GM23338 (cell line): Measurements from ENCODE around the gene ALB. TPM values are rescaled to one million over a fixed set of nuclear protein-coding genes. Genes with fewer than 3 reads are reported as not detected.

Experiments used
- ATAC-seq: fragments of 200-7000 bp; cut with Tn5 transposase; 3 replicates; pipeline ENCODE4 v1.9.1; 2020
- DNase-seq: peaks from one replicate; pipeline ENCODE4 v3.0.0-alpha.2; 2015; ENCODE audit warnings: low spot score
- H2AFZ ChIP-seq: fragments of 200-600 bp; sonication (generic); 2 replicates; pipeline ENCODE4 v1.8.0; 2016; ENCODE audit warnings: antibody characterized with exemption, mild to moderate bottlenecking, moderate library complexity
- H3F3A ChIP-seq: fragments of 200-600 bp; sonication (generic); replicated peaks from 2 replicates; pipeline ENCODE4 v1.8.0; 2017; ENCODE audit warnings: antibody characterized with exemption, mixed run types, low read depth
- H3K27ac ChIP-seq: fragments of 200-600 bp; sonication (generic); 2 replicates; pipeline ENCODE4 v1.6.1; 2016; ENCODE audit warnings: low read depth
- H3K27me3 ChIP-seq: fragments of 200-600 bp; sonication (generic); 2 replicates; pipeline ENCODE4 v1.8.0; 2016; ENCODE audit warnings: mild to moderate bottlenecking, mixed run types, moderate library complexity; ENCODE audit not compliant: insufficient read depth
- H3K36me3 ChIP-seq: fragments of 200-600 bp; sonication (generic); 2 replicates; pipeline ENCODE4 v1.8.0; 2016; ENCODE audit warnings: mild to moderate bottlenecking; ENCODE audit not compliant: insufficient read depth
- H3K4me1 ChIP-seq: fragments of 200-600 bp; sonication (generic); 2 replicates; pipeline ENCODE4 v1.8.0; 2016; ENCODE audit warnings: mild to moderate bottlenecking, moderate library complexity; ENCODE audit not compliant: insufficient read depth
- H3K4me2 ChIP-seq: fragments of 200-600 bp; sonication (generic); 2 replicates; pipeline ENCODE4 v1.7.1; 2017; ENCODE audit warnings: mixed run types
- H3K4me3 ChIP-seq: fragments of 200-600 bp; sonication (generic); 2 replicates; pipeline ENCODE4 v1.6.1; 2016; ENCODE audit warnings: mixed run types
- H3K79me2 ChIP-seq: fragments of 200-600 bp; sonication (generic); replicated peaks from 2 replicates; pipeline ENCODE4 v1.8.0; 2017; ENCODE audit warnings: mild to moderate bottlenecking; ENCODE audit not compliant: insufficient read depth
- H3K9me2 ChIP-seq: fragments of 200-600 bp; sonication (generic); 2 replicates; pipeline ENCODE4 v1.8.0; 2017; ENCODE audit not compliant: insufficient read depth
- H4K20me1 ChIP-seq: fragments of 200-600 bp; sonication (generic); replicated peaks from 2 replicates; pipeline ENCODE4 v1.8.0; 2017; ENCODE audit warnings: mild to moderate bottlenecking; ENCODE audit not compliant: insufficient read depth
- H3K27ac Mint-ChIP-seq: 2 replicates; pipeline ENCODE4 v1.8.0; 2020; ENCODE audit warnings: inconsistent platforms, mild to moderate bottlenecking, moderate library complexity, mixed read lengths
- H3K27me3 Mint-ChIP-seq: 3 replicates; pipeline ENCODE4 v1.8.0; 2022; ENCODE audit warnings: low read depth, mild to moderate bottlenecking, moderate library complexity, mixed read lengths, inconsistent platforms; ENCODE audit not compliant: insufficient read depth, poor library complexity
- H3K36me3 Mint-ChIP-seq: 3 replicates; pipeline ENCODE4 v1.8.0; 2021; ENCODE audit warnings: low read depth, mild to moderate bottlenecking, inconsistent platforms, moderate library complexity, mixed read lengths
- H3K4me1 Mint-ChIP-seq: 3 replicates; pipeline ENCODE4 v1.8.0; 2020; ENCODE audit warnings: mild to moderate bottlenecking, inconsistent platforms, mixed read lengths
- H3K4me3 Mint-ChIP-seq: 3 replicates; pipeline ENCODE4 v1.8.0; 2021; ENCODE audit warnings: moderate library complexity, mild to moderate bottlenecking, inconsistent platforms, mixed read lengths
- H3K9me3 Mint-ChIP-seq: 3 replicates; pipeline ENCODE4 v1.8.0; 2020; ENCODE audit warnings: moderate library complexity, mild to moderate bottlenecking, inconsistent platforms, mixed read lengths
- CREB1 ChIP-seq: fragments of 250-450 bp; sonication (Bioruptor Pico); IDR thresholded peaks from 2 replicates; pipeline ENCODE4 v1.5.0; 2020; ENCODE audit warnings: low read depth, mild to moderate bottlenecking, moderate library complexity
- ETS1 ChIP-seq: IDR thresholded peaks from 2 replicates; pipeline ENCODE4 v1.6.1; 2016; ENCODE audit warnings: antibody characterized with exemption
- EZH2 ChIP-seq: fragments of 200-600 bp; sonication (generic); IDR thresholded peaks from one replicate; pipeline ENCODE4 v1.8.0; 2017; ENCODE audit warnings: antibody characterized with exemption, mild to moderate bottlenecking, low read depth; ENCODE audit not compliant: unreplicated experiment
- JUNB ChIP-seq: IDR thresholded peaks from one replicate; pipeline ENCODE4 v1.6.1; 2016; ENCODE audit warnings: antibody characterized with exemption; ENCODE audit not compliant: unreplicated experiment
- NANOG ChIP-seq: IDR thresholded peaks from 2 replicates; pipeline ENCODE4 v1.6.1; 2016; ENCODE audit warnings: antibody characterized with exemption, borderline replicate concordance
- POLR2AphosphoS5 ChIP-seq: IDR thresholded peaks from 2 replicates; pipeline ENCODE4 v1.6.1; 2016; ENCODE audit warnings: antibody characterized with exemption, low read depth
- STAT1 ChIP-seq: IDR thresholded peaks from one replicate; pipeline ENCODE4 v1.6.1; 2016; ENCODE audit warnings: antibody characterized with exemption; ENCODE audit not compliant: unreplicated experiment
- ZNF331 ChIP-seq: fragments of 250-450 bp; sonication (Bioruptor Pico); IDR thresholded peaks from 2 replicates; pipeline ENCODE4 v1.5.0; 2020; ENCODE audit warnings: low read depth, mild to moderate bottlenecking, moderate library complexity
- ZNF462 ChIP-seq: fragments of 250-450 bp; sonication (Bioruptor Pico); IDR thresholded peaks from 2 replicates; pipeline ENCODE4 v1.5.0; 2020; ENCODE audit warnings: mild to moderate bottlenecking, moderate library complexity
- polyA plus RNA-seq: library from polyadenylated mRNA; unstranded; fragments of >200 nt; fragmentation: Nextera tagmentation; extraction: Ambion mirVana; gene quantifications from 2 replicates; pipeline ENCODE4 v1.2.1, GENCODE V29; 2016
- total RNA-seq: library from RNA; depleted of rRNA; stranded (reverse); fragments of >200 nt; shearing (Covaris generic); gene quantifications from 2 replicates; pipeline ENCODE4 v1.2.3, GENCODE V29; 2014

ALB gene
- total and polyA plus RNA-seq, 2 experiments from 2014 or later, result not detected

GRCh38 chr4:73411731-73412414 is 7.8 kb downstream of the ALB start:
- Histone ChIP-seq H3K27me3 (no peaks in the 10 kb centered on the region), H2AFZ (no peak overlapping the region), H3K79me2 (no peaks in the 10 kb centered on the region), H3K4me2 (no peak overlapping the region), H3K27ac (no peak overlapping the region), H3K4me1 (peaks cover 12% of the 10 kb centered on the region), H3K4me3 (no peak overlapping the region), H3K9me2 (no peaks in the 10 kb centered on the region), H3F3A (no peaks in the 10 kb centered on the region), H4K20me1 (no peaks in the 10 kb centered on the region), H3K36me3 (no peaks in the 10 kb centered on the region)
- TF ChIP-seq STAT1 (no peak), ZNF331 (no peak), NANOG (no peak), ZNF462 (CRISPR knock-in tag) (no peak), EZH2 (no peak)
- ATAC-seq (no peak), DNase-seq (no peak)
- no peaks in the 10 kb centered on the region for H3K36me3 Mint-ChIP-seq
- no peaks in the 10 kb centered on the region for H3K9me3 Mint-ChIP-seq
- H3K4me1 Mint-ChIP-seq, result peaks cover 25% of the 10 kb centered on the region; the same call in 2 of the 3 replicates
- H3K4me3 Mint-ChIP-seq, result no peak overlapping the region
- H3K27me3 Mint-ChIP-seq, result no peaks in the 10 kb centered on the region
- no peak overlapping the region for H3K27ac Mint-ChIP-seq

DNA sequence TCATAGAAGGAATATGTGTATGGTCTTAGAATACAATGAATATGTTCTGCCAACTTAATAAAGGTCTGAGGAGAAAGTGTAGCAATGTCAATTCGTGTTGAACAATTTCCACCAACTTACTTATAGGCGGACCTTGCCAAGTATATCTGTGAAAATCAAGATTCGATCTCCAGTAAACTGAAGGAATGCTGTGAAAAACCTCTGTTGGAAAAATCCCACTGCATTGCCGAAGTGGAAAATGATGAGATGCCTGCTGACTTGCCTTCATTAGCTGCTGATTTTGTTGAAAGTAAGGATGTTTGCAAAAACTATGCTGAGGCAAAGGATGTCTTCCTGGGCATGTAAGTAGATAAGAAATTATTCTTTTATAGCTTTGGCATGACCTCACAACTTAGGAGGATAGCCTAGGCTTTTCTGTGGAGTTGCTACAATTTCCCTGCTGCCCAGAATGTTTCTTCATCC is 9.2 kb downstream of the ALB start:
- H3K4me3 Mint-ChIP-seq, result no peak overlapping the region
- H4K20me1 ChIP-seq, result no peaks in the 10 kb centered on the region
- TF ChIP-seq ETS1 (no peak), JUNB (no peak), NANOG (no peak), POLR2AphosphoS5 (no peak), ZNF331 (no peak), CREB1 (no peak)

More for the DNA sequence above, 9.2 kb downstream of the ALB start:
- H3K36me3 ChIP-seq, result no peaks in the 10 kb centered on the region
- Mint-ChIP-seq H3K4me1 (peaks cover 25% of the 10 kb centered on the region; the same call in 2 of the 3 replicates), H3K27me3 (no peaks in the 10 kb centered on the region), H3K9me3 (no peaks in the 10 kb centered on the region), H3K36me3 (no peaks in the 10 kb centered on the region), H3K27ac (no peak overlapping the region)
- no peak overlapping the region for H3K27ac ChIP-seq
- H3F3A ChIP-seq, result no peaks in the 10 kb centered on the region
- no peaks in the 10 kb centered on the region for H3K27me3 ChIP-seq
- no peak overlapping the region for H3K4me2 ChIP-seq
- H2AFZ ChIP-seq, result no peak overlapping the region
- ATAC-seq (no peak), DNase-seq (no peak)
- peaks cover 10% of the 10 kb centered on the region for H3K4me1 ChIP-seq
- H3K79me2 ChIP-seq, result no peaks in the 10 kb centered on the region
- no peaks in the 10 kb centered on the region for H3K9me2 ChIP-seq
- H3K4me3 ChIP-seq, result no peak overlapping the region
